ENCODE data around the gene KCMF1. TPM values are rescaled to one million over a fixed set of nuclear protein-coding genes. Genes with fewer than 3 reads are reported as not detected.

KCMF1 gene
- total RNA-seq, 2 donors from 2014 or later, result 7.9 to 30.4 TPM

- peak; percentile 97 to 99 (median 98) for DNase-seq
- H3K27ac ChIP-seq, result peak overlapping the region in 1 of 4 donors; percentile 17
- WGBS, 2 donors, result 2 to 3% methylated on average over 16 to 34 of the region's 34 CpGs
- ATAC-seq, result peak; percentile 91
- no peaks in the 10 kb centered on the region for H3K27me3 ChIP-seq
- TF ChIP-seq POLR2A (IDR thresholded peaks at IDR 0.05), result no peak
- peak; percentile 93 to 99 (median 99) for TF ChIP-seq CTCF (IDR thresholded peaks at IDR 0.05)
- H3K36me3 ChIP-seq (replicated peaks in 1 of 2; ENCODE audit: insufficient read depth in 1 of 2, low read depth in 2 of 2), result no peaks in the 10 kb centered on the region
- no peaks in the 10 kb centered on the region for H3K9me3 ChIP-seq
- H3K4me3 ChIP-seq, result no peak overlapping the region
- intact Hi-C loops (cut with DNase I), result no loop called here
- peaks cover 20% of the 10 kb centered on the region for H3K4me1 ChIP-seq
These were observed 45.1 kb upstream of the KCMF1 start for GRCh38 chr2:84925724-84926376.

GRCh38 chr2:84927275-84927627 is 43.7 kb upstream of the KCMF1 start:
- no peak for ATAC-seq
- Histone ChIP-seq H3K36me3 (replicated peaks in 1 of 2; ENCODE audit: insufficient read depth in 1 of 2, low read depth in 2 of 2) (no peaks in the 10 kb centered on the region), H3K4me1 (peaks cover 20% of the 10 kb centered on the region), H3K9me3 (no peaks in the 10 kb centered on the region), H3K27ac (no peak overlapping the region), H3K4me3 (no peak overlapping the region), H3K27me3 (no peaks in the 10 kb centered on the region)
- no peak for DNase-seq
- 37% methylated on average over 3 of the region's 3 CpGs for WGBS, 2 donors
- TF ChIP-seq POLR2A (IDR thresholded peaks at IDR 0.05) (no peak), CTCF (IDR thresholded peaks at IDR 0.05) (no peak)
- intact Hi-C loops (cut with DNase I), result no loop called here

GRCh38 chr2:84931384-84931821 is 39.6 kb upstream of the KCMF1 start:
- WGBS, 2 donors, result 75 to 76% methylated on average over 1 of the region's 1 CpG
- DNase-seq (no peak), ATAC-seq (no peak)
- intact Hi-C loops (cut with DNase I), result no loop called here
- Histone ChIP-seq H3K27me3 (no peaks in the 10 kb centered on the region), H3K4me3 (no peak overlapping the region), H3K4me1 (peaks cover 7% of the 10 kb centered on the region), H3K9me3 (no peaks in the 10 kb centered on the region), H3K27ac (no peak overlapping the region), H3K36me3 (replicated peaks in 1 of 2; ENCODE audit: insufficient read depth in 1 of 2, low read depth in 2 of 2) (no peaks in the 10 kb centered on the region)
- TF ChIP-seq CTCF (IDR thresholded peaks at IDR 0.05) (no peak), POLR2A (IDR thresholded peaks at IDR 0.05) (no peak)

GRCh38 chr2:84938194-84938879 is 32.6 kb upstream of the KCMF1 start:
- intact Hi-C loops (cut with DNase I), result no loop called here
- no peak overlapping the region for H3K27ac ChIP-seq
- peaks cover 16% of the 10 kb centered on the region for H3K4me1 ChIP-seq
- H3K9me3 ChIP-seq, result no peaks in the 10 kb centered on the region
- H3K27me3 ChIP-seq, result no peaks in the 10 kb centered on the region
- DNase-seq (no peak), ATAC-seq (no peak)
- 74% methylated on average over 5 of the region's 5 CpGs for WGBS, 2 donors
- no peak overlapping the region for H3K4me3 ChIP-seq
- no peak for TF ChIP-seq POLR2A (IDR thresholded peaks at IDR 0.05)
- TF ChIP-seq CTCF (IDR thresholded peaks at IDR 0.05), result no peak
- H3K36me3 ChIP-seq (replicated peaks in 1 of 2; ENCODE audit: insufficient read depth in 1 of 2, low read depth in 2 of 2), result no peaks in the 10 kb centered on the region
